Thoracic aorta (tissue), 2 donors: ENCODE results near the gene PLK5. TPM values are rescaled to one million over a fixed set of nuclear protein-coding genes. Genes with fewer than 3 reads are reported as not detected.

ENCODE experiments used
- ATAC-seq: fragments of 150-250 bp; one replicate; pipeline ENCODE4 v1.8.0; 2017; ENCODE audit warnings: low read depth; ENCODE audit not compliant: insufficient number of reproducible peaks, low FRiP score
- DNase-seq: peaks from one replicate; pipeline ENCODE4 v3.0.0-alpha.2; 2020; ENCODE audit warnings: low spot score
- H3K27ac ChIP-seq, 2 donors: fragments of 200-600 bp; sonication (generic); 1 replicate in 1 of 2; 2 replicates in 1 of 2; pipeline ENCODE4 v1.5.1; 2016; ENCODE audit warnings: mild to moderate bottlenecking in 2 of 2, moderate library complexity in 2 of 2
- H3K27me3 ChIP-seq: fragments of 200-600 bp; sonication (generic); replicated peaks from 2 replicates; pipeline ENCODE4 v1.6.0; 2016; ENCODE audit warnings: mild to moderate bottlenecking; ENCODE audit not compliant: insufficient read depth
- H3K36me3 ChIP-seq: fragments of 200-600 bp; sonication (generic); one replicate; pipeline ENCODE4 v1.5.1; 2016
- H3K4me1 ChIP-seq, 2 donors: fragments of 200-600 bp; sonication (generic); 1 replicate in 1 of 2; 2 replicates in 1 of 2; pipeline versions ENCODE4 v1.5.1 to v1.6.0; 2016; ENCODE audit warnings: low read depth in 2 of 2, mild to moderate bottlenecking in 1 of 2; ENCODE audit not compliant: control insufficient read depth in 1 of 2
- H3K4me3 ChIP-seq: fragments of 200-600 bp; sonication (generic); 2 replicates; pipeline ENCODE4 v1.5.1; 2016; ENCODE audit warnings: mild to moderate bottlenecking
- H3K9me3 ChIP-seq: fragments of 200-600 bp; sonication (generic); 2 replicates; pipeline ENCODE4 v1.5.1; 2016
- total RNA-seq, 2 donors: library from RNA; depleted of rRNA; stranded (reverse); fragments of >200 nt; gene quantifications; one replicate each; pipeline versions ENCODE4 v1.1.0 to v1.2.3, GENCODE V29; 2016
- TF ChIP-seq, protein P1 (sequence below): fragments of 200-600 bp; sonication (generic); IDR thresholded peaks from one replicate; pipeline ENCODE4 v1.5.1; 2019; ENCODE audit warnings: antibody characterized with exemption

The PLK5 gene
- total RNA-seq, 2 donors from 2014 or later, result not detected

DNA sequence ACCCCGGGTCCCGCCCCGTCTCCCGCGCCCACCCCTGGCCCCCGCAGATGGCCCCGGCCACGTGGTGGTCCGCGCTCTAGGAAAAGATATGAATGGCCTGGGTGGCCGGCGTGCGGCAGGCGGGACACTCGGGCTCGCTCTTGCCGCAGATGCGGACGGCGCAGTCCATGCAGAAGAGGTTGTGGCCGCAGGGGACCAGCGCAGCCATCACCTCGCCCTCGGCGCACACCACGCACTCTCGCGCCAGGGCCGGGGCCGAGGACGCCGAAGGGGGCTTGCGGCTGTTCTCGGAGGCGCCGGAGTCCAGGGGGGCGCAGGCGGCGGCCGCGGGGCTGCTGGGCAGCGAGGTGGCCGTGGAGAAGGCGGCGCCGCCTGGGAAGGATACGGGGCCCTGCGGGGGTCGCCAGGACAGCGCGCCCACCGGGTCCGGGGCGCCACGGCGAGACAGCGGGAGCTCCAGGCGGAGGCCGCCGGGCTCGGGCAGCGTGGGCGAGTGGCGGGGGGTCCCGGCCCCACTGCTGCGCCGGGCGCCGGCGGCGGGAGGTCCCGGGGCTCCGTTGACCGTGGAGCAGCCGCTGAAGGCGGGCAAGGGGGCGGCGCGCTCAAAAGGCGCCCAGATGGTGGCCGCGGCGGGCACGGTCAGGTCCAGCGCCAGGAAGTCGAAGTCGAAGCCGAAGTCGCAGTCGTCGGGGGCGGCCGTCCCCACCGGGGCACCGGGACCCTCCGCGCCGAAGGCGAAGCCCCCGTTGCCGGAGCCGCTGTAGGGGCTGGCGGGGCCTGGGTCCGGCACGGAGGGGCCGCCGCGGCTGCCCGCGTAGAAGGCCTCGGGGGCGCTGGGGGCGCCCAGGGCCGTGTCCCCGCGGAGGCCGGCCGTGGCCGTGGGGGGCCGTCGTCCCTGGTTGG, 31.9 kb downstream of the PLK5 start:
- Histone ChIP-seq H3K27me3 (no peaks in the 10 kb centered on the region), H3K36me3 (no peaks in the 10 kb centered on the region), H3K4me1 (no peaks in the 10 kb centered on the region), H3K9me3 (no peaks in the 10 kb centered on the region), H3K4me3 (no peak overlapping the region), H3K27ac (no peak overlapping the region)
- DNase-seq, result no peak
- no peak for ATAC-seq
- TF ChIP-seq, protein P1, sequence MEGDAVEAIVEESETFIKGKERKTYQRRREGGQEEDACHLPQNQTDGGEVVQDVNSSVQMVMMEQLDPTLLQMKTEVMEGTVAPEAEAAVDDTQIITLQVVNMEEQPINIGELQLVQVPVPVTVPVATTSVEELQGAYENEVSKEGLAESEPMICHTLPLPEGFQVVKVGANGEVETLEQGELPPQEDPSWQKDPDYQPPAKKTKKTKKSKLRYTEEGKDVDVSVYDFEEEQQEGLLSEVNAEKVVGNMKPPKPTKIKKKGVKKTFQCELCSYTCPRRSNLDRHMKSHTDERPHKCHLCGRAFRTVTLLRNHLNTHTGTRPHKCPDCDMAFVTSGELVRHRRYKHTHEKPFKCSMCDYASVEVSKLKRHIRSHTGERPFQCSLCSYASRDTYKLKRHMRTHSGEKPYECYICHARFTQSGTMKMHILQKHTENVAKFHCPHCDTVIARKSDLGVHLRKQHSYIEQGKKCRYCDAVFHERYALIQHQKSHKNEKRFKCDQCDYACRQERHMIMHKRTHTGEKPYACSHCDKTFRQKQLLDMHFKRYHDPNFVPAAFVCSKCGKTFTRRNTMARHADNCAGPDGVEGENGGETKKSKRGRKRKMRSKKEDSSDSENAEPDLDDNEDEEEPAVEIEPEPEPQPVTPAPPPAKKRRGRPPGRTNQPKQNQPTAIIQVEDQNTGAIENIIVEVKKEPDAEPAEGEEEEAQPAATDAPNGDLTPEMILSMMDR, result no peak

DNA sequence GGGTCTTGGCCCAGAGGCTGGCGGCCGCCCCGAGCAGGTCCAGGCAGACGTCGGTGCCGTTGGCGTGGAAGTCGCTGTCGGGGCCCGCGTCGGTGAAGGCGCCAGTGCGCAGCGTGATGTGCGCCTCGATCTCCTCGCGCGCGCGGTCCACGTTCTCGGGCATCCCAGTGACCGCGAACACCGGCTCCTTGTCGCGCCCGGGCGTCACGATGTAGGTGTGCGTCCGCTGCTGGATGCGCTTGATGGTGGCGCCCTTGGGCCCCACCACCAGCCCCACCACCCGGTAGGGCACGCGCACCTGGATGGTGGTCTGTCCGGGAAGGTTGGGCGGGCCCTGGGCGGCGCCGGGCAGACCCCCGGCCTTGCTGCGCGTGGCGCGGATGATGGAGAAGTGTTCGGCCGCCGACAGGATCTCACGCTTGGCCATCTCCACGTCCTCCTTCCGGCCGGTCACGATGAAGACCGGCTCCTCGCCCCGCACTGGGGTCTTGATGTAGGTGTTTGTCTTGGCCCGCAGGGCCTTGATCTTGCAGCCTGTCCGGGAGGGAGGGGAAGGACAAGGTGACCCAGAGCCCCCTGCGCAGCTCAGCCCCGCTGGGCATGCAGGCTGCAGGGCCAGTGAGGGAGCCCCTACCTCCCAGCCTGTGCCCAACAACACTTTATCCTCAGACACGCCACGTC, 32.7 kb downstream of the PLK5 start:
- no peaks in the 10 kb centered on the region for H3K27me3 ChIP-seq
- no peaks in the 10 kb centered on the region for H3K4me1 ChIP-seq
- H3K36me3 ChIP-seq, result no peaks in the 10 kb centered on the region
- H3K27ac ChIP-seq, result no peak overlapping the region
- TF ChIP-seq, protein P1, result no peak
- H3K9me3 ChIP-seq, result no peaks in the 10 kb centered on the region
- ATAC-seq (no peak), DNase-seq (no peak)
- no peak overlapping the region for H3K4me3 ChIP-seq

- no peak overlapping the region for H3K4me3 ChIP-seq
- TF ChIP-seq, protein P1, result no peak
- H3K9me3 ChIP-seq, result no peaks in the 10 kb centered on the region
- H3K4me1 ChIP-seq, result no peaks in the 10 kb centered on the region
- no peaks in the 10 kb centered on the region for H3K27me3 ChIP-seq
- ATAC-seq (no peak), DNase-seq (no peak)
- H3K36me3 ChIP-seq, result no peaks in the 10 kb centered on the region
- no peak overlapping the region for H3K27ac ChIP-seq
Measured at GRCh38 chr19:1558552-1558951, 34.7 kb downstream of the PLK5 start.

- TF ChIP-seq, protein P1, result no peak
- no peak for DNase-seq
- Histone ChIP-seq H3K9me3 (no peaks in the 10 kb centered on the region), H3K27ac (no peak overlapping the region), H3K27me3 (no peaks in the 10 kb centered on the region), H3K4me1 (no peaks in the 10 kb centered on the region), H3K36me3 (no peaks in the 10 kb centered on the region), H3K4me3 (no peak overlapping the region)
- ATAC-seq, result no peak
Measured at GRCh38 chr19:1560286-1560882, 36.5 kb downstream of the PLK5 start.

DNA sequence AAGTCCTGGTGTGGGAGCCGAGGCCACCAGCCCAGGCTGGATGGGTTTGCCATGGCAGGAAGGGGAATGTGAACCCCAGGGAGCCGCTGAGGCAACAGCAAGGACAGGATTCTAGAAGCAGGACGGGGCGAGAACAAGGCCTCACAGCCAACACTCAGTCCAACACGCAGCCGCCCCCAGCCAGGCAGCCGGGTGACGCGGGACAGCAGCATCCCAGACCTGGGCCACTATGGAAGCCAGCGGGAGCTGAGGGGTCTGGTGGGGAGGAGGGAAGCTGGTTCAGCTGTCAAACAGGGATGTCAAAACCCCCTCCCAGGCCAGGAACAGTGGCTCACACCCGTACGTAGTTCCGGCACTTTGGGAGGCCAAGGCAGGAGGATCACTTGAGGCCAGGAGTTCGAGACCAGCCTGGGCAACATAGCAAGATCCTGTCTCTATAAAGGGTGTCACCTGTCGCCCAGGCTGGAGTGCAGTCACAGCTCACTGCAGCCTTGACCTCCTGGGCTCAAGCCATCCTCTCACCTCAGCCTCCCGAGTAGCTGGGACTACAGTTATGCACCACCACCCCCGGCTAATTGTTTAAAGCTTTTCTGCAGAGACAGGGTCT, 37.5 kb downstream of the PLK5 start:
- no peaks in the 10 kb centered on the region for H3K36me3 ChIP-seq
- no peak overlapping the region for H3K27ac ChIP-seq
- DNase-seq (no peak), ATAC-seq (no peak)
- no peaks in the 10 kb centered on the region for H3K9me3 ChIP-seq
- TF ChIP-seq, protein P1, result no peak
- peaks cover 0 to 6% of the 10 kb centered on the region in 2 donors for H3K4me1 ChIP-seq
- H3K27me3 ChIP-seq, result no peaks in the 10 kb centered on the region
- no peak overlapping the region for H3K4me3 ChIP-seq
